RWPE1 (cell line): ENCODE data around the gene TCTN2.

Experiments
- CTCF ChIA-PET: fragments of 350-600 bp; sonication (Branson Sonifier 250); formaldehyde crosslinking; extraction: SDS; loops from one replicate; lab custom pipeline; 2021; lab: Yijun Ruan, JAX
- POLR2A ChIA-PET: fragments of 400-600 bp; formaldehyde crosslinking; extraction: SDS; loops from one replicate; lab custom pipeline; 2020; ENCODE audit warnings: antibody characterized with exemption; ENCODE audit not compliant: low non-redundant PET; lab: Yijun Ruan, JAX
- DNase-seq: peaks from one replicate; pipeline ENCODE4 v3.0.0; 2012; ENCODE audit warnings: low spot score
- H3K27ac ChIP-seq: fragments of 450-650 bp; 2 replicates; pipeline ENCODE4 v1.5.1; 2017
- TF ChIP-seq, protein P1 (sequence below): fragments of 450-650 bp; conservative IDR thresholded peaks from 2 replicates; pipeline ENCODE4 v1.5.1; 2017; ENCODE audit warnings: low read depth, mild to moderate bottlenecking

Gene TCTN2

DNA sequence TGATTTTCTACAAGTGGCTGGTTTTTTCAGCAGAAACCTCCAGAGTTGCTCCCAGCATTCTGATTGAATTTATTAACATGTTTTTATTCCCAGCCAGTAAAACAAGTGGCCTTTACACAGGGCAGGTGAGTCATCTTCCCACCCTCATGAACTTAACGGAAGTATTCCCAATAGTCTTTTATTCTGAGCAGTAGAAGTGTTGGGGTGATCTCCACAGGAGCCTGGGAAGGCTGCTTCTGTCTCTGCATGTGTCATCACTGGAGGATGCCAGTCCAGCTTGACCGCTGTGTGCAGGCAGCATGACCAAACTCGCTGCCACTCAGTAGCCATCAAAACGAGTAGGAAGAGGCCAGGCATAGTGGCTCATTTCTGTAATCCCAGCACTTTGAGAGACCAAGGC, 77.7 kb downstream of the TCTN2 start:
- no peak overlapping the region; the same call in 1 of the 2 replicates for H3K27ac ChIP-seq
- TF ChIP-seq, protein P1, sequence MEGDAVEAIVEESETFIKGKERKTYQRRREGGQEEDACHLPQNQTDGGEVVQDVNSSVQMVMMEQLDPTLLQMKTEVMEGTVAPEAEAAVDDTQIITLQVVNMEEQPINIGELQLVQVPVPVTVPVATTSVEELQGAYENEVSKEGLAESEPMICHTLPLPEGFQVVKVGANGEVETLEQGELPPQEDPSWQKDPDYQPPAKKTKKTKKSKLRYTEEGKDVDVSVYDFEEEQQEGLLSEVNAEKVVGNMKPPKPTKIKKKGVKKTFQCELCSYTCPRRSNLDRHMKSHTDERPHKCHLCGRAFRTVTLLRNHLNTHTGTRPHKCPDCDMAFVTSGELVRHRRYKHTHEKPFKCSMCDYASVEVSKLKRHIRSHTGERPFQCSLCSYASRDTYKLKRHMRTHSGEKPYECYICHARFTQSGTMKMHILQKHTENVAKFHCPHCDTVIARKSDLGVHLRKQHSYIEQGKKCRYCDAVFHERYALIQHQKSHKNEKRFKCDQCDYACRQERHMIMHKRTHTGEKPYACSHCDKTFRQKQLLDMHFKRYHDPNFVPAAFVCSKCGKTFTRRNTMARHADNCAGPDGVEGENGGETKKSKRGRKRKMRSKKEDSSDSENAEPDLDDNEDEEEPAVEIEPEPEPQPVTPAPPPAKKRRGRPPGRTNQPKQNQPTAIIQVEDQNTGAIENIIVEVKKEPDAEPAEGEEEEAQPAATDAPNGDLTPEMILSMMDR: no peak
- ChIA-PET CTCF (no interaction called here), POLR2A (no interaction called here)
- peak; percentile 17 for DNase-seq

DNA sequence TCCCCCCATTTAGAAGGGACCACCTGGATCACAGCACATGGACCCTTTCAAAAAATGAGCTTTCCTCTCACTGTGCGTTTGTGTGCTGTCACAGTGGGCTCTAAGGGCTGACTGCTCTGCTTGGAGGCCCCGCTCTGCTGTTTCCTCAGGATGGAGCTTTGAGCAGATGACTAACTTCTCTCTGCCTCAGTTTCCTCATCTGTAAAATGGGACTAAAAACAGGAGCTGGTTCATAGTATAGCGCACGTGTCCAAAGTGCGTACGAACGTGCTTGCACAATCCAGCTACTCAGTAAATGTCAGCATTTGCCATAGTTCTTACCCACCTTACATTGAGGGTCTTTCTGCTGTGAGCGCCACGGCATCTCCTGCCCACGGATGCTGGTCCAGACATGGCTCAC, 78.4 kb downstream of the TCTN2 start:
- TF ChIP-seq, protein P1: no peak
- ChIA-PET CTCF (no interaction called here), POLR2A (no interaction called here)

DNA sequence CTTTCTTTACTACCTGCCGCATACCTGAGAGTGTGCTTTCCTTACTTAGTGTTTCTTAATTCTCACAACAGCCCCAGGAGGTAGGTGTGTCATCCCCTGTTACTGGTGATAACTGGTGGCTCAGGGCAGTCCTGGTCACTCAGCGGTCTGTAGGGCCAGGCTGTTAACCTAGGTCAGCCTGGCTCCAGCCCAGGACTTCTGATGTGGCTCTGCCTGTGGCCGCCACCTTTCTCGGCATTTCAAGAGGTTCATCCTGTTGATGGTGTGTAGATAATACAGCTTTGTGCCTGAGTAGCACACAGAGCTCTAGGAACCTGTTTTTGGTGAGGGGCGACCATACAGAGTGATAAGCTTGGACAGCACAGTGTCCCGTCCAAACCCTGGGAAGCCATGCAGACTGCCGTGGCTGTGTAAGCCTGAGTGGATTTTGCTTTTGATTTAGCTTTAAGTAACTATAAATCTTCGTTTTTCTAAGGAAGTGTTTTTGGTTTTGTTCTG, 79.3 kb downstream of the TCTN2 start:
- TF ChIP-seq, protein P1: no peak
- POLR2A ChIA-PET: no interaction called here

More for the DNA sequence above, 78.4 kb downstream of the TCTN2 start:
- DNase-seq: no peak
- no peak overlapping the region for H3K27ac ChIP-seq

DNA sequence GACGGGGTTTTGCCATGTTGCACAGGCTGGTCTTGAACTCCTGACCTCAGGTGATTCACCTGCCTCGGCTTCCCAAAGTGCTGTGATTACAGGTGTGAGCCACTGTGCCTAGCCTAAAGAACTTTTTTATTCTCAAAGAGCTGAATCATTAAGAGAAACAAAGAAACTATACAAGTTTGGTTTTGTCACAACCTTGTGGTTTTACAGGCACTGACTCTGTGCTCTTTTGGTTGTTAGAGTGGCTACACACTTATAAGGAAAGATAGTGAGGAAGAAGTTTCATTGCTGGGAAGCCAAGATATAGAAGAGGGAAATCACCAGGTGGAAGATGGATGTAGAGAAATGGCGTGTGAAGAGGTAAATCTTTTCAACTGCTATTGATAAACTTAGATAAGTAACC, 81.1 kb downstream of the TCTN2 start:
- H3K27ac ChIP-seq: no peak overlapping the region
- CTCF ChIA-PET: interaction anchor here (0.6 kb wide), 1 partner anchor 169 kb away, joined by 4 read pairs; no protein-coding TSS in a partner anchor
- DNase-seq: no peak
- POLR2A ChIA-PET: interaction anchor here (0.7 kb wide), 1 partner anchor 117 kb away, joined by 4 read pairs; no protein-coding TSS in a partner anchor
- TF ChIP-seq, protein P1: no peak

More for the DNA sequence above, 79.3 kb downstream of the TCTN2 start:
- CTCF ChIA-PET: interaction anchor here (0.6 kb wide), 1 partner anchor 379 kb away, joined by 3 read pairs; no protein-coding TSS in a partner anchor
- no peak overlapping the region for H3K27ac ChIP-seq
- DNase-seq: no peak

DNA sequence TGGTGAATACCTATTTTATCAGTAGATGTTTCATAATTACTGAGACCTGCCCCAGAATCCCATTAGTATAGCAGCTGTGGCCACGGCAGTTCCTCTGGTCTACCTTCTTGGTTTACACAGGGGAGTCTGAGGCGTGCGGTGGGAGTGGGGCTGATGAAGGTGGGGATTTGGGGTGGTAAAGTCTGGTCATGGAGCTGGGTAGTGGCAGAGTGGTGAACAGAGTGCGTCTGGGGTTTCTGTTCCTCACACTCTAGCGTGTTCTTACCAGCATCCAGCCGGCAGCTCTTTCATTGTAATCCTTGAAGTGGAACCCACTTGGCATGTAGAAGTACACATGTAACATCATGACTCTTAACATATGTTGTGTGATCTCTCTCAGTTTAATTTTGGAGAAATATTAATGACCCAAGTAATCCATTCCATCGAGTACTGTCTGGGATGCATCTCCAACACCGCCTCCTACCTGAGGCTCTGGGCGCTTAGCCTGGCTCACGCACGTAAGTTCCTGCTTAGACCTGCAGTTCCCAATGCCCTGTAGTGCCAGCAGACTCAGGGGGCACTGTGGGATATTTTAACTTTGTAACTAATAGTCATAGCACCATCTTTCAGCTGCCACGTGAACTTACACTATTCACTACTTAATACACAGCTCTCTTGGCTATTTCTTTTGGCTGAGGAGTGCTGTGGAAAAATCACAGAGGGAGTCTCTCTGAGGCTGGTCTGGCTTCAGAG, 83.3 kb downstream of the TCTN2 start:
- ChIA-PET CTCF (interaction anchor here (0.6 kb wide), 2 partner anchors 18 to 34 kb away, joined by 4 to 5 read pairs; no protein-coding TSS in a partner anchor), POLR2A (no interaction called here)
- DNase-seq: no peak
- no peak overlapping the region for H3K27ac ChIP-seq
- TF ChIP-seq, protein P1: no peak

DNA sequence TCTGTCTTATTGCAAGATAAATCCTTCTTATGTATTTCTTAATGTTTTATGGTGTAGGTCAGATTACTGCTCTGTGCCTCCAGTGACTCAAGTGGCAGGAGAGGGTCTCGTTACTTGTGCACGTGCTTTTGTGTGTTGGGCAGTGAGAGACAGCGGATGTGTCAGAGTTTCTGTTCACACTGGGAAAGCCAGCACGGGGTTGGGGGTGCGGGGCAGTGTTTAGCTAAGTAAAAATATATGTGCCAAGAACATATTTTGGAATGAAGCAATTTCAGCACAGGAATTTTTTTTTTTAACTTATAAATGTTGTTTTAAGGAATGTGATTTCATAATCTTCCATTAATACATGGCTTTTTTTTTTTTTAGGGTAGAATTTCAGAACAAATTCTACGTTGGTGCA, 86.6 kb downstream of the TCTN2 start:
- ChIA-PET CTCF (no interaction called here), POLR2A (no interaction called here)
- DNase-seq: no peak
- no peak overlapping the region for H3K27ac ChIP-seq
- TF ChIP-seq, protein P1: no peak
